22Rv1 (cell line): Measurements from ENCODE around the gene CNOT4.

Source experiments
- H3K27ac ChIP-seq: fragments of 450-650 bp; 2 replicates; pipeline ENCODE4 v1.5.1; 2017
- ZFX ChIP-seq: fragments of 450-650 bp; IDR thresholded peaks from 2 replicates; pipeline ENCODE4 v1.6.1; 2017; ENCODE audit warnings: antibody characterized with exemption, borderline replicate concordance
- TF ChIP-seq, protein P1 (sequence below): fragments of 450-650 bp; IDR thresholded peaks from 2 replicates; pipeline ENCODE4 v1.5.1; 2017; ENCODE audit warnings: mild to moderate bottlenecking

The CNOT4 gene

DNA sequence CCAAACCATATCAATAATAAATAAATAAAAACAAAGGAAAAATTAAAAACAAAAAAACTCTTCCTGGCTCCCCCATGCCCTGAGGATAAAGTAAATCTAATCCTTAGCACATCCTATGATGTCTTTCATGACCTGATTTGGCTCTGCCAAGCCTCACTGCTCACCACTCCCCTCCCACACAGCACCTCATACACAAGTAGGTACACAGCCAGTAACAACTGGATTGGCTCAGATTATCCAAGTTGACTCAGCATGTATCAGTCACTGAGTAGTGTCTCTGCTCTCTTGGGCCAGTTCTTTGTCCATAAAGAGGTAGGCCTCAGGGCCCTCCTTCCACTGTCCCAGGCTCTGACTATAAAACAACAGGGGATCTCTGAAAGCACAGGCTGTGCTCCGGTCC lies 176.7 kb downstream of the CNOT4 start:
- TF ChIP-seq, protein P1, sequence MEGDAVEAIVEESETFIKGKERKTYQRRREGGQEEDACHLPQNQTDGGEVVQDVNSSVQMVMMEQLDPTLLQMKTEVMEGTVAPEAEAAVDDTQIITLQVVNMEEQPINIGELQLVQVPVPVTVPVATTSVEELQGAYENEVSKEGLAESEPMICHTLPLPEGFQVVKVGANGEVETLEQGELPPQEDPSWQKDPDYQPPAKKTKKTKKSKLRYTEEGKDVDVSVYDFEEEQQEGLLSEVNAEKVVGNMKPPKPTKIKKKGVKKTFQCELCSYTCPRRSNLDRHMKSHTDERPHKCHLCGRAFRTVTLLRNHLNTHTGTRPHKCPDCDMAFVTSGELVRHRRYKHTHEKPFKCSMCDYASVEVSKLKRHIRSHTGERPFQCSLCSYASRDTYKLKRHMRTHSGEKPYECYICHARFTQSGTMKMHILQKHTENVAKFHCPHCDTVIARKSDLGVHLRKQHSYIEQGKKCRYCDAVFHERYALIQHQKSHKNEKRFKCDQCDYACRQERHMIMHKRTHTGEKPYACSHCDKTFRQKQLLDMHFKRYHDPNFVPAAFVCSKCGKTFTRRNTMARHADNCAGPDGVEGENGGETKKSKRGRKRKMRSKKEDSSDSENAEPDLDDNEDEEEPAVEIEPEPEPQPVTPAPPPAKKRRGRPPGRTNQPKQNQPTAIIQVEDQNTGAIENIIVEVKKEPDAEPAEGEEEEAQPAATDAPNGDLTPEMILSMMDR = no peak
- no peak for TF ChIP-seq ZFX
- peak overlapping the region; percentile 42 for H3K27ac ChIP-seq

DNA sequence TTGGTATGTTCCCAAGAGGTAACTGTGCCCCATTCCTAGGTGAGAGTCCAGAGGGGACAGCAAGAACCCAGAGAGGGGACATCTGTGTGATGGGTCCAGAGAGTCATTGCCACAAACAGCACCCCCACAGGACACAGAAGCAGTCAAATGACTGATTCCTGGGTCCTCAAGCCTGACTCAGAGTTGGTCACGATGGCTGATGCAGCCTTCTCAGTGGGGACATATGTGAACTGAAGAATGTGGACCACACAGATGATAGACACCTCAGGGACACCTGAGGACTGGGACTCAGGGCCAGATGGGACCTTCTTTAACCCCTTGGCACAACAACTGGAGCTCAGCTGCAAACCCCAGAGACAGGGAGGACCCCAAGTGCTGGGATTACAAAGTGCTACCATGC lies 179.8 kb downstream of the CNOT4 start:
- TF ChIP-seq, protein P1 = no peak
- TF ChIP-seq ZFX = no peak
- H3K27ac ChIP-seq = no peak overlapping the region

DNA sequence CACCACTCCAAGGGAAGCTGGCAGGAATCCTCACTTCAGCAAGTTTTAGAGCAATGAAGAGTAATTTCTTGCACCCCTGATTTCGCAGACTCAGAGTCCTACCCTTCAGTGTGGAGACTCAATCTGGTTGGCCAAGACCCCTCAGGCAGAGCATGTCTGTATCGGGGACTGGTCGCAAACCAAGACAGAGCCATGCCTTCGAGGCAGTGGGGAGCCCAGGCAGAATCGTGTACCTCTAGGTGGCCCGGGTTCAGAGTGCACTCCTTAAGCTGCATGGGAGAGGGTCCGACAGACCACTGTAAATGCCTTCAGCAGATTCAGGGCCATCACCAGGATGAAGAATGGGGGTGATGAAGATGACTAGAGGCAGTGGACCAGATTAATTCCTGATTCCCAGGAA lies 181.4 kb downstream of the CNOT4 start:
- no peak for TF ChIP-seq ZFX
- TF ChIP-seq, protein P1 = no peak
- H3K27ac ChIP-seq = no peak overlapping the region

DNA sequence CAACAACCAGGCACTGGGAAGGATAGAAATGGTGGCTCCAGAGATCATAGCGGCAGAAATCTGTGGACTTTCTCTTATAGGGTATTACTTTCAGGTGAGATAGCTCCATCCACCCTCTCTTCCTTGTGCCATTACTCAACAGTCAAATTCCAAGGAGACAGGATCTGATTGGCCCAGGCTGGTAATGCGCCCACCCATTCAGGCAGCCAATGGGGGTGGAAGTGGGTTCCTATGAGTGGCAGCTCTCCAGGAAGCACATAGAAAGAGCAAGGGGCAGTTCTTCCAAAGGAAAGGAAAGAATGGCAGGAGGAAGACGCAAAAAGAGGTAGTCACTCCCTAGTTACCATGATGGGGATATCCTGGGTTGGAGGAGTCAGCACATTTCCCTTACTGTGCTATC lies 181.8 kb downstream of the CNOT4 start:
- TF ChIP-seq ZFX = no peak
- TF ChIP-seq, protein P1 = no peak
- H3K27ac ChIP-seq = no peak overlapping the region

DNA sequence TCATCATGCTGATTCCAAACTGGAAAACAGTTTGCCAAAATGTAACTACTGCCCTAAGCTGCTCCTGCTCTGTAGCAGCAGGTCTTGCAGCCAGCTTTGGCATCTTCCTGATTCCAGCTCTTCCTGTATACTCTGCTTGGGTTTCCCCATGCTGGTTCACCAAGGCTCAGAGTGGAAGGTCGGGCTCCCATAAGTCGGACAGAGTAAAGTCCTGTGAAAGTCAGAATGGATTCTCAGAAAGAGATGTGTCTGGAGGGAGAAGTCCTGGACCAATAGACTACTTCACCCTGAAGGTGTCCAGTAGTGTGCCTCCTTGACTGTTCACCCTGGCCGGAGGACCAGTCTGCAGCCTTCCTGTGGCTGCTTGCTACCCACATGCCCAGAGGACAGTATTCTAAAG lies 182.4 kb downstream of the CNOT4 start:
- TF ChIP-seq, protein P1 = no peak
- no peak for TF ChIP-seq ZFX
- no peak overlapping the region for H3K27ac ChIP-seq

DNA sequence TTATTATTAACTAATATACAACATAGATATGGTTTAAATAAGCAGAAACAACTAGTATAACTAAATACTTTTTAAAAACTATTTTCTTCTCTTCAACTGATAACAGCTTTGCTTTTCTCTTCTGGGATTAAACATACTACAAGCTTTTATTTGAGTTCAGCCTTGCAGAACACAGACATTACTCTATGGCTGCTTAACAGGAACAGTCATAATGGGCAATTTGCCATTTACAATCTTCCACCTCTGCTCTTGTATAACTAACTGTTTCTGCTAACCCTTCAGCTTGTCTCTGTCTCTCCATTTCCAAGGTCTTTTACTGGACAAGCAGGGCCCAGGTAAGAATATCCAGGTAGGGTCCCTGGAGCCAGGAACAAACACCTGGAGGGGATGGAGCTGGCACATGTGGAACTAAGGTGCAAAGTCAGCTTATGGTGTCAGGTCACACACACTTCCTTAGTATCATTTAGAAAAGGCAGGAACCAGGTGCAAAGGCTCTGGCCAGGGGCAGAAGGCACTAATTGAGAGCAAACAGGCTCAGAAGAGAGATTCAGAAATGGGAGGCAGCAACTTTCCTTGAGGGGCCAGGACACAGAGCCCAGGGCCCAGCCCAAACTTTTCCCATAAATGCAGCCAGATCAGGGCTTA lies 183.1 kb downstream of the CNOT4 start:
- no peak overlapping the region for H3K27ac ChIP-seq
- TF ChIP-seq ZFX = no peak
- TF ChIP-seq, protein P1 = no peak

DNA sequence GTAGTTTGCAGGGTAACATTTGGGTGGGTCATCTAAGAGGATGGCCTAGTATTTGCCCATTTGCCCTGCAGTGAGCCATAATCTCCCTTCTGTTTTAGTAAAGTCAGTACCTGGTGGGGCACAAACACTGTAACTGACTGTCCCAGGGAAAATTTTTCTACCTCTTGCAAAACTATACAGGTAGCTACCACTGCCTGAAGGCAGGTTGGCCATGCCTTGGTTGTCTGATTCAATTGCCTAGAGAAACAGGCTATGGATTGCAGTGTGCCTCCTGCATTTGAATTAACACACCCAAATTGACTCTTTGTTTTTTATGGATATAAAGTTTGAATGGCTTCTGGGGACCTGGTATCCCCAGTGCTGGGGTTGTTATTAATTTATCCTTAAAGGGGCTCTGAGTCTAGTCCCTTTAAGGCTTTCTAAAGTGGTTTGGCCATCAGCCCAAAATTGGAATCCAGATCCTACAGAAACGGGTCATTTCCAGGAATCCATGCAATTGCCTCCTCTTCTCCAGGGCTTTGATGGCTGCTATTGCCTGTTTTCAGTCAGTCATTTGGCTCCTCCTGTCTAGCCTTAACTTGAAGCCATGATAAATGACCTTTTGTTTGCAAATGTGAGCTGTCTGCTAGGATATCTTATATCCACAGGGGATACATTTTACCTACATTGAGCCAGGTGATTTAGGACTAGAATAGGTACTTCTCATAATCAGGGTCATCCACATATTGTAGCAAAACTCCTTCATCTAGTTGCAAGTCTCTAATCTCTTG lies 187.1 kb downstream of the CNOT4 start:
- no peak overlapping the region for H3K27ac ChIP-seq

More for the DNA sequence above, 187.1 kb downstream of the CNOT4 start:
- no peak for TF ChIP-seq ZFX
- TF ChIP-seq, protein P1 = no peak
